ENCODE results near the gene CCR5.

Gene CCR5

GRCh38 chr3:46393554-46394434 is 23.0 kb downstream of the CCR5 start:
- no peak for TF ChIP-seq CTCF (IDR thresholded peaks at IDR 0.05; ENCODE audit: low read depth, low read length, missing control alignments)
- no peak for DNase-seq (ENCODE audit: extremely low read depth, low read depth)
- H3K4me3 ChIP-seq (replicated peaks; ENCODE audit: low read depth, low read length), result no peak overlapping the region

- TF ChIP-seq CTCF (IDR thresholded peaks at IDR 0.05; ENCODE audit: low read depth, low read length, missing control alignments), result no peak
- no peak overlapping the region for H3K4me3 ChIP-seq (replicated peaks; ENCODE audit: low read depth, low read length)
- no peak for DNase-seq (ENCODE audit: extremely low read depth, low read depth)
Observed at GRCh38 chr3:46395210-46395661, 24.5 kb downstream of the CCR5 start.

GRCh38 chr3:46395766-46396530 is 25.2 kb downstream of the CCR5 start:
- TF ChIP-seq CTCF (IDR thresholded peaks at IDR 0.05; ENCODE audit: low read depth, low read length, missing control alignments), result no peak
- no peak overlapping the region for H3K4me3 ChIP-seq (replicated peaks; ENCODE audit: low read depth, low read length)
- DNase-seq (ENCODE audit: extremely low read depth, low read depth), result no peak

GRCh38 chr3:46397111-46397510 is 26.4 kb downstream of the CCR5 start:
- no peak for TF ChIP-seq CTCF (IDR thresholded peaks at IDR 0.05; ENCODE audit: low read depth, low read length, missing control alignments)
- DNase-seq (ENCODE audit: extremely low read depth, low read depth), result no peak
- H3K4me3 ChIP-seq (replicated peaks; ENCODE audit: low read depth, low read length), result no peak overlapping the region

- no peak overlapping the region for H3K4me3 ChIP-seq (replicated peaks; ENCODE audit: low read depth, low read length)
- no peak for DNase-seq (ENCODE audit: extremely low read depth, low read depth)
- no peak for TF ChIP-seq CTCF (IDR thresholded peaks at IDR 0.05; ENCODE audit: low read depth, low read length, missing control alignments)
Observed at GRCh38 chr3:46398186-46398955, 27.6 kb downstream of the CCR5 start.

- no peak for DNase-seq (ENCODE audit: extremely low read depth, low read depth)
- TF ChIP-seq CTCF (IDR thresholded peaks at IDR 0.05; ENCODE audit: low read depth, low read length, missing control alignments), result no peak
Observed at GRCh38 chr3:46399098-46399497, 28.4 kb downstream of the CCR5 start.

More at GRCh38 chr3:46399098-46399497, 28.4 kb downstream of the CCR5 start:
- H3K4me3 ChIP-seq (replicated peaks; ENCODE audit: low read depth, low read length), result no peak overlapping the region

Measured in HFF-Myc (cell line).